ENCODE measurements around the gene OMP. TPM values are rescaled to one million over a fixed set of nuclear protein-coding genes. Genes with fewer than 3 reads are reported as not detected.

Gene OMP
- total and polyA plus RNA-seq, 2 of the 13 experiments (the other 11 are each of a cell fraction or from before 2014, with no cell fraction given), result not detected

DNA sequence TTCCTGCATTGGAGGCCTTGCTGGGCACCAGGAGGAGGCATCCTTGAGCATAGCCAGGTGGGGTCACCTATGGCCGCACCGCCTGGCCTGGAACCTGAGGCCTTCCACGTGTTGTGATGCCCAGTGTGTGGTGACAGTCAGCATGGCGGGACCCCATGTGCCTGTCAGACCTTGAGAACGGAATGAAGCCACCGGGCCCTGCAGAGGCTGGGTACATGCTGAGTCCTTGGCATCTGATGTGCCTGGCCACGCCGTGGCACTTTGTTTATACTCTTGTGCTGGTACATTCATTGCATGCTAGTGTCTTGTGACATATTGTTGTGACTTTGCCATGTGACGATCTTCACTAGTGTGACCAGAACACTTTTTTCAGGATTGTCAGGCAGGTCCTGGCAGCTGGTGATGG is 16.9 kb downstream of the OMP start:
- no TSS peak for BruUV-seq (replicated peaks)
- peaks cover 0 to 4% of the 10 kb centered on the region in 2 experiments; a peak in 1 of 5 replicates for H3K27me3 ChIP-seq (ENCODE audit: control insufficient read depth in 1 of 2, insufficient read depth in 2 of 2, low read length in 2 of 2)
- intact Hi-C loops (cut with micrococcal nuclease; ENCODE audit: unreplicated experiment), result no loop called here
- H3K9ac ChIP-seq (ENCODE audit: insufficient read depth, low read depth, low read length), result no peak overlapping the region
- ChIA-PET CTCF (ENCODE audit: low intra/inter-chr PET ratio, low total read pairs) (no interaction called here), POLR2A (no interaction called here)
- FAIRE-seq (no peak), DNase-seq (ENCODE audit: low spot score) (no peak), ATAC-seq (no peak)
- H3K4me3 ChIP-seq (replicated peaks in 1 of 3; ENCODE audit: insufficient read depth in 1 of 3, low read depth in 2 of 3, low read length in 3 of 3), result no peak overlapping the region
- H4K20me1 ChIP-seq (ENCODE audit: insufficient read depth, low read length), result no peaks in the 10 kb centered on the region
- H3K9me3 ChIP-seq (ENCODE audit: low read length), result no peaks in the 10 kb centered on the region
- no peak overlapping the region for H2AFZ ChIP-seq (ENCODE audit: low read length)
- no peak overlapping the region for H3K4me2 ChIP-seq (ENCODE audit: low read depth, low read length)
- in situ Hi-C loops (cut with HindIII; ENCODE audit: extremely low pct_ligation_motif_present, low pct_unique_long_range_greater_than_20kb), result no loop called here
- TF ChIP-seq SMARCC2 (IDR thresholded peaks at IDR 0.05), result no peak
- TF ChIP-seq, protein P1, sequence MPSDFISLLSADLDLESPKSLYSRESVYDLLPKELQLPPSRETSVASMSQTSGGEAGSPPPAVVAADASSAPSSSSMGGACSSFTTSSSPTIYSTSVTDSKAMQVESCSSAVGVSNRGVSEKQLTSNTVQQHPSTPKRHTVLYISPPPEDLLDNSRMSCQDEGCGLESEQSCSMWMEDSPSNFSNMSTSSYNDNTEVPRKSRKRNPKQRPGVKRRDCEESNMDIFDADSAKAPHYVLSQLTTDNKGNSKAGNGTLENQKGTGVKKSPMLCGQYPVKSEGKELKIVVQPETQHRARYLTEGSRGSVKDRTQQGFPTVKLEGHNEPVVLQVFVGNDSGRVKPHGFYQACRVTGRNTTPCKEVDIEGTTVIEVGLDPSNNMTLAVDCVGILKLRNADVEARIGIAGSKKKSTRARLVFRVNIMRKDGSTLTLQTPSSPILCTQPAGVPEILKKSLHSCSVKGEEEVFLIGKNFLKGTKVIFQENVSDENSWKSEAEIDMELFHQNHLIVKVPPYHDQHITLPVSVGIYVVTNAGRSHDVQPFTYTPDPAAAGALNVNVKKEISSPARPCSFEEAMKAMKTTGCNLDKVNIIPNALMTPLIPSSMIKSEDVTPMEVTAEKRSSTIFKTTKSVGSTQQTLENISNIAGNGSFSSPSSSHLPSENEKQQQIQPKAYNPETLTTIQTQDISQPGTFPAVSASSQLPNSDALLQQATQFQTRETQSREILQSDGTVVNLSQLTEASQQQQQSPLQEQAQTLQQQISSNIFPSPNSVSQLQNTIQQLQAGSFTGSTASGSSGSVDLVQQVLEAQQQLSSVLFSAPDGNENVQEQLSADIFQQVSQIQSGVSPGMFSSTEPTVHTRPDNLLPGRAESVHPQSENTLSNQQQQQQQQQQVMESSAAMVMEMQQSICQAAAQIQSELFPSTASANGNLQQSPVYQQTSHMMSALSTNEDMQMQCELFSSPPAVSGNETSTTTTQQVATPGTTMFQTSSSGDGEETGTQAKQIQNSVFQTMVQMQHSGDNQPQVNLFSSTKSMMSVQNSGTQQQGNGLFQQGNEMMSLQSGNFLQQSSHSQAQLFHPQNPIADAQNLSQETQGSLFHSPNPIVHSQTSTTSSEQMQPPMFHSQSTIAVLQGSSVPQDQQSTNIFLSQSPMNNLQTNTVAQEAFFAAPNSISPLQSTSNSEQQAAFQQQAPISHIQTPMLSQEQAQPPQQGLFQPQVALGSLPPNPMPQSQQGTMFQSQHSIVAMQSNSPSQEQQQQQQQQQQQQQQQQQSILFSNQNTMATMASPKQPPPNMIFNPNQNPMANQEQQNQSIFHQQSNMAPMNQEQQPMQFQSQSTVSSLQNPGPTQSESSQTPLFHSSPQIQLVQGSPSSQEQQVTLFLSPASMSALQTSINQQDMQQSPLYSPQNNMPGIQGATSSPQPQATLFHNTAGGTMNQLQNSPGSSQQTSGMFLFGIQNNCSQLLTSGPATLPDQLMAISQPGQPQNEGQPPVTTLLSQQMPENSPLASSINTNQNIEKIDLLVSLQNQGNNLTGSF (CRISPR knock-in tag; IDR thresholded peaks at IDR 0.05), result no peak
- TF ChIP-seq TBL1XR1 (IDR thresholded peaks at IDR 0.05; ENCODE audit: borderline replicate concordance, low read length, partially characterized antibody), result no peak
- TF ChIP-seq, protein P2, sequence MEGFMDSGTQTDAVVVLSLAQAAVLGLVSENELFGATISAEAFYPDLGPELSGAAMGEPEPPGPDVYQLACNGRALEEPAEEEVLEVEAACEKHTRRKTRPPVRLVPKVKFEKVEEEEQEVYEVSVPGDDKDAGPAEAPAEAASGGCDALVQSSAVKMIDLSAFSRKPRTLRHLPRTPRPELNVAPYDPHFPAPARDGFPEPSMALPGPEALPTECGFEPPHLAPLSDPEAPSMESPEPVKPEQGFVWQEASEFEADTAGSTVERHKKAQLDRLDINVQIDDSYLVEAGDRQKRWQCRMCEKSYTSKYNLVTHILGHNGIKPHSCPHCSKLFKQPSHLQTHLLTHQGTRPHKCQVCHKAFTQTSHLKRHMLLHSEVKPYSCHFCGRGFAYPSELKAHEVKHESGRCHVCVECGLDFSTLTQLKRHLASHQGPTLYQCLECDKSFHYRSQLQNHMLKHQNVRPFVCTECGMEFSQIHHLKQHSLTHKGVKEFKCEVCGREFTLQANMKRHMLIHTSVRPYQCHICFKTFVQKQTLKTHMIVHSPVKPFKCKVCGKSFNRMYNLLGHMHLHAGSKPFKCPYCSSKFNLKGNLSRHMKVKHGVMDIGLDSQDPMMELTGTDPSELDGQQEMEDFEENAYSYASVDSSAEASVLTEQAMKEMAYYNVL (CRISPR knock-in tag; IDR thresholded peaks at IDR 0.05; ENCODE audit: borderline replicate concordance), result no peak
- TF ChIP-seq, protein P3, sequence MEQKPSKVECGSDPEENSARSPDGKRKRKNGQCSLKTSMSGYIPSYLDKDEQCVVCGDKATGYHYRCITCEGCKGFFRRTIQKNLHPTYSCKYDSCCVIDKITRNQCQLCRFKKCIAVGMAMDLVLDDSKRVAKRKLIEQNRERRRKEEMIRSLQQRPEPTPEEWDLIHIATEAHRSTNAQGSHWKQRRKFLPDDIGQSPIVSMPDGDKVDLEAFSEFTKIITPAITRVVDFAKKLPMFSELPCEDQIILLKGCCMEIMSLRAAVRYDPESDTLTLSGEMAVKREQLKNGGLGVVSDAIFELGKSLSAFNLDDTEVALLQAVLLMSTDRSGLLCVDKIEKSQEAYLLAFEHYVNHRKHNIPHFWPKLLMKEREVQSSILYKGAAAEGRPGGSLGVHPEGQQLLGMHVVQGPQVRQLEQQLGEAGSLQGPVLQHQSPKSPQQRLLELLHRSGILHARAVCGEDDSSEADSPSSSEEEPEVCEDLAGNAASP (CRISPR knock-in tag; IDR thresholded peaks at IDR 0.05; ENCODE audit: borderline replicate concordance), result no peak
- TF ChIP-seq ATM (IDR thresholded peaks at IDR 0.05; ENCODE audit: borderline replicate concordance), result no peak
- TF ChIP-seq, protein P4, sequence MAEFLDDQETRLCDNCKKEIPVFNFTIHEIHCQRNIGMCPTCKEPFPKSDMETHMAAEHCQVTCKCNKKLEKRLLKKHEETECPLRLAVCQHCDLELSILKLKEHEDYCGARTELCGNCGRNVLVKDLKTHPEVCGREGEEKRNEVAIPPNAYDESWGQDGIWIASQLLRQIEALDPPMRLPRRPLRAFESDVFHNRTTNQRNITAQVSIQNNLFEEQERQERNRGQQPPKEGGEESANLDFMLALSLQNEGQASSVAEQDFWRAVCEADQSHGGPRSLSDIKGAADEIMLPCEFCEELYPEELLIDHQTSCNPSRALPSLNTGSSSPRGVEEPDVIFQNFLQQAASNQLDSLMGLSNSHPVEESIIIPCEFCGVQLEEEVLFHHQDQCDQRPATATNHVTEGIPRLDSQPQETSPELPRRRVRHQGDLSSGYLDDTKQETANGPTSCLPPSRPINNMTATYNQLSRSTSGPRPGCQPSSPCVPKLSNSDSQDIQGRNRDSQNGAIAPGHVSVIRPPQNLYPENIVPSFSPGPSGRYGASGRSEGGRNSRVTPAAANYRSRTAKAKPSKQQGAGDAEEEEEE (CRISPR knock-in tag; IDR thresholded peaks at IDR 0.05; ENCODE audit: borderline replicate concordance), result no peak
- no peak for TF ChIP-seq RAD51 (IDR thresholded peaks at IDR 0.05; ENCODE audit: borderline replicate concordance)
- no peaks in the 10 kb centered on the region for H3K36me3 ChIP-seq (replicated peaks in 1 of 2; ENCODE audit: control insufficient read depth in 1 of 2, insufficient read depth in 2 of 2, low read length in 2 of 2)
- WGBS (ENCODE audit: low lambda C conversion rate), result 77% methylated on average over 6 of the region's 9 CpGs
- no peak overlapping the region for H3K27ac ChIP-seq (ENCODE audit: extremely low read length, insufficient read depth, low read length)
- H3K4me1 ChIP-seq (ENCODE audit: insufficient read depth, low read length), result no peaks in the 10 kb centered on the region
- no peaks in the 10 kb centered on the region for H3K79me2 ChIP-seq (ENCODE audit: insufficient read depth, low read length)

All from HepG2 (cell line).